ENCODE data around the gene P2RY2.
A peak's percentile ranks its signal among the peaks of the same experiment; 100 is the strongest.

The P2RY2 gene

GRCh38 chr11:73218106-73218829, at the start of gene P2RY2:
Gene P2RY2, plus strand, starts transcription at chr11:73218281. Its CDS starts 15,879 bp downstream, at chr11:73234160.
- no peak for DNase-seq

- DNase-seq, result no peak
Observed at GRCh38 chr11:73168925-73169579, 49.0 kb upstream of the P2RY2 start.

- no peak for DNase-seq
Observed at GRCh38 chr11:73170140-73170539, 47.9 kb upstream of the P2RY2 start.

GRCh38 chr11:73171436-73172161, 46.5 kb upstream of the P2RY2 start:
- no peak for DNase-seq

- DNase-seq, result no peak
Observed at GRCh38 chr11:73172992-73173656, 45.0 kb upstream of the P2RY2 start.

GRCh38 chr11:73173755-73174494, 44.2 kb upstream of the P2RY2 start:
- DNase-seq, result no peak

- DNase-seq, result no peak
Observed at GRCh38 chr11:73174495-73174791, 43.6 kb upstream of the P2RY2 start.

GRCh38 chr11:73175551-73176144, 42.4 kb upstream of the P2RY2 start:
- no peak for DNase-seq

- DNase-seq, result no peak
Observed at GRCh38 chr11:73176145-73176873, 41.8 kb upstream of the P2RY2 start.

- DNase-seq, result no peak
Observed at GRCh38 chr11:73176874-73177155, 41.3 kb upstream of the P2RY2 start.

- DNase-seq, result no peak
Observed at GRCh38 chr11:73177380-73177777, 40.7 kb upstream of the P2RY2 start.

- peak; percentile 68 for DNase-seq
Observed at GRCh38 chr11:73177778-73178539, 40.1 kb upstream of the P2RY2 start.

GRCh38 chr11:73178681-73179080, 39.4 kb upstream of the P2RY2 start:
- DNase-seq, result no peak

- DNase-seq, result no peak
Observed at GRCh38 chr11:73182824-73183321, 35.2 kb upstream of the P2RY2 start.

GRCh38 chr11:73184953-73185671, 33.0 kb upstream of the P2RY2 start:
- peak; percentile 58 for DNase-seq

- no peak for DNase-seq
Observed at GRCh38 chr11:73185680-73186293, 32.3 kb upstream of the P2RY2 start.

GRCh38 chr11:73186294-73186850, 31.7 kb upstream of the P2RY2 start:
- no peak for DNase-seq

- no peak for DNase-seq
Observed at GRCh38 chr11:73186886-73187285, 31.2 kb upstream of the P2RY2 start.

GRCh38 chr11:73187854-73188253, 30.2 kb upstream of the P2RY2 start:
- DNase-seq, result no peak
